C4-2B (cell line): Measurements from ENCODE around the gene TSC22D1.

Experiments used
- ZFX ChIP-seq: fragments of 450-650 bp; IDR thresholded peaks from 2 replicates; pipeline ENCODE4 v1.6.1; 2017
- TF ChIP-seq, protein P1 (sequence below): fragments of 450-650 bp; conservative IDR thresholded peaks from 2 replicates; pipeline ENCODE4 v1.5.1; 2017; ENCODE audit warnings: mild to moderate bottlenecking

DNA sequence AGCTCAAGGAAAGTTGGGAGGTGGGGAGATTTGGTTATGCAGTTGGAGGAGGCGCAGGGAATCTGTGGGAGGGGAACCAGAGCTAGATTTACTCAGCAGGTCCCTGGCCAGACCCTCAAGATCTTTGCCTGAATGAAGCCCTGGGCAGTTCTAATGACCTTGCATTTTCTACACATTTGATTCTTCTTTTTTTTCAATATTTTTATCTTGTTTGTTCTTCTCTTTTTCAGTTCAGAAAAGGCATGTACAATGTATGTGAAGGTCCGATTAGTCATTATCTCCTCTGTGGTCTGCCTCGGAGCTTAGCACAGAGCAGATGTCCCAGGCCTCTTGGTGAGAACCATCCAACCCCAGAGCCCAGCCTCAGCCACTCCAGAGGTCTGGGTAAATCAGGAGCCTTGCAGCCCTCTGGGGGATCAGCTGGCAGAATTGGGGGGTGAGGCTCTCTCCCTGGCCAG, 178.3 kb downstream of the TSC22D1 start:
- TF ChIP-seq, protein P1, sequence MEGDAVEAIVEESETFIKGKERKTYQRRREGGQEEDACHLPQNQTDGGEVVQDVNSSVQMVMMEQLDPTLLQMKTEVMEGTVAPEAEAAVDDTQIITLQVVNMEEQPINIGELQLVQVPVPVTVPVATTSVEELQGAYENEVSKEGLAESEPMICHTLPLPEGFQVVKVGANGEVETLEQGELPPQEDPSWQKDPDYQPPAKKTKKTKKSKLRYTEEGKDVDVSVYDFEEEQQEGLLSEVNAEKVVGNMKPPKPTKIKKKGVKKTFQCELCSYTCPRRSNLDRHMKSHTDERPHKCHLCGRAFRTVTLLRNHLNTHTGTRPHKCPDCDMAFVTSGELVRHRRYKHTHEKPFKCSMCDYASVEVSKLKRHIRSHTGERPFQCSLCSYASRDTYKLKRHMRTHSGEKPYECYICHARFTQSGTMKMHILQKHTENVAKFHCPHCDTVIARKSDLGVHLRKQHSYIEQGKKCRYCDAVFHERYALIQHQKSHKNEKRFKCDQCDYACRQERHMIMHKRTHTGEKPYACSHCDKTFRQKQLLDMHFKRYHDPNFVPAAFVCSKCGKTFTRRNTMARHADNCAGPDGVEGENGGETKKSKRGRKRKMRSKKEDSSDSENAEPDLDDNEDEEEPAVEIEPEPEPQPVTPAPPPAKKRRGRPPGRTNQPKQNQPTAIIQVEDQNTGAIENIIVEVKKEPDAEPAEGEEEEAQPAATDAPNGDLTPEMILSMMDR: no peak
- TF ChIP-seq ZFX: no peak
